Cardiac septum (tissue), 1 donor: ENCODE data around the gene NDUFAF3. TPM values are rescaled to one million over a fixed set of nuclear protein-coding genes. Genes with fewer than 3 reads are reported as not detected.
A peak's percentile ranks its signal among the peaks of the same experiment; 100 is the strongest.

Source experiments
- DNase-seq: peaks from one replicate; pipeline ENCODE4 v3.0.0-alpha.2; 2020; ENCODE audit warnings: low spot score
- intact Hi-C: fragments of 100-400 bp; cut with DNase I; formaldehyde crosslinking; loops from one replicate; pipeline ENCODE4 v1.14.0; 2022
- microRNA-seq: library from miRNA; unstranded; fragments of <30 nt; microRNA quantifications from one replicate; pipeline ENCODE4 v1.2.0, GENCODE V29; 2020
- total RNA-seq: library from RNA; stranded (reverse); fragmentation: NEBNext Ultra II Directional; extraction: Animal tissue kit (Norgen Biotek cat#: 25700); gene quantifications from one replicate; pipeline ENCODE4 v1.2.1, GENCODE V29; 2021
- donor health status: DM: no; HTN: no; CAD: no.

Gene NDUFAF3
- total RNA-seq, 1 donor from 2014 or later, result 140 TPM

DNA sequence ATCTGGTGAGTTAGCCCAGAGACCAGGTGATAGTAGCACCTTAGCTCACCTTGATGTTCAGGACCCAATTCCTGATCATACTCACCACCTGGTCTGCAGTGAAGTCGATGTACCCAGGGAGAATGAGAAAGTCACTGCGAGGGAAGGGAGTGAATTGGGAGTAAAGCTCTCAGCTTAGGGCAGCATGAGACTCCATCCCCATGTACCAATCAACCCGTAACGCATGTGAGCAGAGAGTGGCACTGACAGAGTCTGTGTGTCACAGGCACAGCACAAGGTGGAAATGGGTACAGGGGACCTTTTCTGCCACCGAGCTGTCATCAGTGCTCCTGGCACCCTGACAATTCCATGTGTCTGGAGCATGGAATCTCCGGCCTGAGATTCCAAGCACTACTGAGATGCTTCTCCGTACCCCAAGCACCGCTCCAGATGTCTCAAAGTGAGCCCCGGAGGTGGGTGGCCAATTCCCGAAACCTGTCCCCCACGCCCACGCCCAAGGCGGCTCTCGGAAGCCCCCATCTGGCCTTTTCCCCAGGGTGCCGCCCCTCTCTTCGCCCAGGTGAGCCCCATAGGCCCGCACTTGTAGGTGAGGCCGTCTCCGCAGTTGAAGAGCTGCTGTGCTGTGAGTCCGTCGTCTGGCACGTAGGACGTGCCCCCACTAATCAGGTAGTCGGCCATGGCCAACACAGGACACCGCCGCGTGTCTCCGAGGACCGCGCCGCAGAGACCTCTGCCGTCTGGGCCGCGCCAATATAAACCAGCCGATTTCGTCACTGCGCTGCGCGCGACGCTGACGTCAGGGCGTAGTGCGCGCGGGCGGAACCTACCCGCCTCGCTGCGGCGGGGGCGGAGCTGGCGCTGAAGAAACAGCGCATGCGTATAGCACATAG, 7.0 kb downstream of the NDUFAF3 start, which contains the start of gene IMPDH2:
IMPDH2 (minus strand) TSS at position 726 of the 890 bp plus-strand sequence; CDS start at position 678, 48 bp downstream.
- peak; percentile 98 for DNase-seq
- intact Hi-C loops, result loop anchor here (5.0 kb wide), 1 partner anchor 63 kb away; the partner anchor contains the start of gene QRICH1

- DNase-seq, result no peak
- intact Hi-C loops, result loop anchor here (5.0 kb wide), 1 partner anchor 63 kb away; the partner anchor contains the start of gene QRICH1
Measured at GRCh38 chr3:49029563-49029884, 7.6 kb downstream of the NDUFAF3 start.

GRCh38 chr3:49030321-49030720, 8.4 kb downstream of the NDUFAF3 start:
- intact Hi-C loops, result no loop called here

GRCh38 chr3:49032646-49033304, 10.9 kb downstream of the NDUFAF3 start:
- no peak for DNase-seq
- intact Hi-C loops, result no loop called here

More at GRCh38 chr3:49030321-49030720, 8.4 kb downstream of the NDUFAF3 start:
- DNase-seq, result no peak

GRCh38 chr3:49034650-49035049, 12.7 kb downstream of the NDUFAF3 start:
- intact Hi-C loops, result no loop called here
- no peak for DNase-seq

- DNase-seq, result no peak
- intact Hi-C loops, result no loop called here
Measured at GRCh38 chr3:49035281-49035680, 13.4 kb downstream of the NDUFAF3 start.

DNA sequence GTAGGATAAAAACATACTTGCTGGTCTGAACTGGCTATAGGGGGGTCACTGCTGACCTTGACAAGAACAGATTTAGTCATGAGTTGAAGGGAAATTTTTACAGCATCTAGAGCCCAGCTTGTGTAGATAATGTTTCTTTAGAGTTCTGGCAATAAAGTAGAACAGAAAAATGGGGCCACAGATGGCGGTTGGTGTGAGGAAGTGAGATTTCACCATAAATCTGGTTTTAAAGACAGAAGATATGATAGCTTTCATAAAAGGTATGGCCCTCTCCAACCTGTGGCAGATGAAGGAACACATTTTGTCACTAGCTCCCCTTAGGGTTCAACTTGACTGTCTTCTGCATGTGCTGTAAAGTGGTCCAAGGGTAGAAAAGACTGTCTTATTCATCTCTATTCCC, 31.6 kb downstream of the NDUFAF3 start:
- no peak for DNase-seq
- intact Hi-C loops, result no loop called here

GRCh38 chr3:49054344-49054862, 32.5 kb downstream of the NDUFAF3 start:
- intact Hi-C loops, result no loop called here
- DNase-seq, result no peak

- intact Hi-C loops, result no loop called here
- no peak for DNase-seq
Measured at GRCh38 chr3:49057268-49057667, 35.3 kb downstream of the NDUFAF3 start.

- intact Hi-C loops, result no loop called here
- no peak for DNase-seq
Measured at GRCh38 chr3:49058011-49058410, 36.1 kb downstream of the NDUFAF3 start.

Small RNAs within 50 kb of the gene (microRNA-seq; reads per million reads assigned to microRNA genes)
- gene MIR191 (4,538 reads per million, percentile 92 among the genes with 10 or more reads in this experiment), gene MIR425 (499 reads per million, percentile 80 among the genes with 10 or more reads in this experiment)

Other genes with a start within 250 kb of the NDUFAF3 start
- gene PRKAR2A, start 174.2 kb upstream of the NDUFAF3 start, total RNA-seq, result 48.1 TPM
- gene SLC25A20, start 123.2 kb upstream of the NDUFAF3 start, total RNA-seq, result 36.7 TPM
- gene ARIH2, start 103.3 kb upstream of the NDUFAF3 start, total RNA-seq, result 121 TPM
- 37.0 TPM for gene P4HTM, start 31.9 kb upstream of the NDUFAF3 start, total RNA-seq
- gene WDR6, start 14.7 kb upstream of the NDUFAF3 start, total RNA-seq, result 96.6 TPM
- 13.6 TPM for gene DALRD3, start 3.5 kb upstream of the NDUFAF3 start, total RNA-seq
- 49.5 TPM for gene IMPDH2, start 7.3 kb downstream of the NDUFAF3 start, total RNA-seq
- gene QRICH1, start 72.0 kb downstream of the NDUFAF3 start, total RNA-seq, result 54.5 TPM
- gene QARS1, start 82.6 kb downstream of the NDUFAF3 start, total RNA-seq, result 149 TPM
- 58.5 TPM for gene USP19, start 98.7 kb downstream of the NDUFAF3 start, total RNA-seq
- gene LAMB2, start 110.9 kb downstream of the NDUFAF3 start, total RNA-seq, result 788 TPM
- 11.4 TPM for gene CCDC71, start 144.2 kb downstream of the NDUFAF3 start, total RNA-seq
- gene KLHDC8B, start 149.5 kb downstream of the NDUFAF3 start, total RNA-seq, result 132 TPM